K562 (cell line): ENCODE data around the gene BEST3. TPM values are rescaled to one million over a fixed set of nuclear protein-coding genes. Genes with fewer than 3 reads are reported as not detected.

Experiments
- ATAC-seq: fragments of 200-7000 bp; cut with Tn5 transposase; 3 replicates; pipeline ENCODE4 v1.9.1; 2020; ENCODE audit warnings: moderate library complexity
- BruUV-seq: library from RNA; stranded (reverse); fragments of 400-500 nt; replicated peaks from 2 replicates; lab custom pipeline; 2021; lab: Mats Ljungman, UMichigan
- CTCF ChIA-PET: fragments of 300-600 bp; formaldehyde crosslinking; extraction: SDS; loops from one replicate; lab custom pipeline; 2021; ENCODE audit warnings: low intra/inter-chr PET ratio; lab: Yijun Ruan, JAX
- POLR2A ChIA-PET: fragments of 300-600, 350-650 bp; sonication (Branson Sonifier 250); formaldehyde crosslinking; extraction: SDS; loops from one replicate; lab custom pipeline; 2021; ENCODE audit warnings: antibody characterized with exemption, inconsistent platforms; lab: Yijun Ruan, JAX
- DNase-seq, 4 experiments: peaks; one replicate each; pipeline versions ENCODE4 v3.0.0 to v3.0.0-alpha.2; 2011 to 2018; ENCODE audit warnings: low spot score in 3 of 4, mixed read lengths in 3 of 4; ENCODE audit errors: extremely low read depth in 1 of 4
- FAIRE-seq: peaks from 2 replicates; lab custom pipeline; 2011; peaks lifted over from hg19 to GRCh38; lab: Jason Lieb, UNC
- H2AFZ ChIP-seq: 2 replicates; pipeline ENCODE4 v1.6.0; 2011; ENCODE audit warnings: low read depth, low read length, control low read depth, inconsistent platforms
- H3K27ac ChIP-seq: fragments of 200-600 bp; 3 replicates; pipeline ENCODE4 v1.8.0; 2011; ENCODE audit warnings: low read depth, mild to moderate bottlenecking, control low read depth, inconsistent platforms, low read length, moderate library complexity, mixed read lengths; ENCODE audit errors: extremely low read depth
- H3K27me3 ChIP-seq, 2 experiments: fragments of 300-600 bp in 1 of 2; 2 replicates in 1 of 2; 3 replicates in 1 of 2; pipeline versions ENCODE4 v1.6.0 to v1.8.0; 2011; ENCODE audit warnings: inconsistent platforms in 2 of 2, low read length in 2 of 2, mild to moderate bottlenecking in 1 of 2, mixed read lengths in 1 of 2, moderate library complexity in 1 of 2; ENCODE audit not compliant: control insufficient read depth in 2 of 2, insufficient read depth in 2 of 2
- H3K36me3 ChIP-seq: fragments of 300-600 bp; 3 replicates; pipeline ENCODE4 v1.8.0; 2011; ENCODE audit warnings: mild to moderate bottlenecking, low read length, inconsistent platforms; ENCODE audit not compliant: control insufficient read depth, insufficient read depth
- H3K4me1 ChIP-seq, 2 experiments: fragments of 200-600 bp in 1 of 2; replicated peaks in 1 of 2; 2 replicates in 1 of 2; 3 replicates in 1 of 2; pipeline versions ENCODE4 v1.5.1 to v1.8.0; 2011; ENCODE audit warnings: inconsistent platforms in 2 of 2, low read length in 2 of 2, mild to moderate bottlenecking in 1 of 2, mixed read lengths in 1 of 2, moderate library complexity in 1 of 2; ENCODE audit not compliant: control insufficient read depth in 2 of 2, insufficient read depth in 2 of 2
- H3K4me2 ChIP-seq: 2 replicates; pipeline ENCODE4 v1.6.1; 2011; ENCODE audit warnings: low read length, control low read depth, inconsistent platforms, mixed read lengths; ENCODE audit not compliant: insufficient read depth
- H3K4me3 ChIP-seq: fragments of 200-600 bp; sonication (generic), shearing (Covaris generic); 2 replicates; pipeline ENCODE4 v1.5.1; 2016; ENCODE audit warnings: control low read depth, inconsistent platforms
- H3K79me2 ChIP-seq: fragments of 200-600 bp; 3 replicates; pipeline ENCODE4 v1.8.0; 2011; ENCODE audit warnings: low read length, inconsistent platforms; ENCODE audit not compliant: control insufficient read depth, insufficient read depth
- H3K9ac ChIP-seq, 2 experiments: 2 replicates each; pipeline versions ENCODE4 v1.6.0 to v1.6.1; 2011; ENCODE audit warnings: low read depth in 2 of 2, low read length in 2 of 2, control low read depth in 1 of 2, inconsistent platforms in 1 of 2, mild to moderate bottlenecking in 1 of 2, mixed read lengths in 1 of 2; ENCODE audit not compliant: insufficient read depth in 1 of 2
- H3K9me1 ChIP-seq: one replicate; pipeline ENCODE4 v1.6.0; 2011; ENCODE audit warnings: inconsistent platforms, mild to moderate bottlenecking, low read length, moderate library complexity; ENCODE audit not compliant: control insufficient read depth, insufficient read depth
- H3K9me3 ChIP-seq: replicated peaks from 2 replicates; pipeline ENCODE4 v1.5.1; 2011; ENCODE audit warnings: low read depth, low read length, inconsistent platforms; ENCODE audit not compliant: control insufficient read depth, insufficient read depth
- H4K20me1 ChIP-seq: replicated peaks from 2 replicates; pipeline ENCODE4 v1.6.1; 2011; ENCODE audit warnings: low read length, inconsistent platforms, mixed read lengths; ENCODE audit not compliant: control insufficient read depth, insufficient read depth
- BHLHE40 ChIP-seq: IDR thresholded peaks from 2 replicates; pipeline ENCODE4 v1.6.1; 2011; ENCODE audit warnings: low read length, improper control_type of control experiment
- HDAC6 ChIP-seq: IDR thresholded peaks from 2 replicates; pipeline ENCODE4 v1.6.1; 2012; ENCODE audit warnings: low read depth, mild to moderate bottlenecking, control low read depth, inconsistent platforms, low read length, moderate library complexity
- POLR2AphosphoS2 ChIP-seq: IDR thresholded peaks from 2 replicates; pipeline ENCODE4 v1.6.1; 2012; ENCODE audit warnings: low read length, improper control_type of control experiment
- SLC30A9 ChIP-seq: fragments of 250-450 bp; sonication (Bioruptor Pico); IDR thresholded peaks from 2 replicates; pipeline ENCODE4 v1.8.0; 2022; ENCODE audit warnings: mild to moderate bottlenecking, moderate library complexity
- ZNF174 ChIP-seq: fragments of 250-450 bp; sonication (Bioruptor Pico); IDR thresholded peaks from 2 replicates; pipeline ENCODE4 v1.4.0; 2020; ENCODE audit warnings: mild to moderate bottlenecking
- ZNF3 ChIP-seq: fragments of 250-450 bp; sonication (Bioruptor Pico); IDR thresholded peaks from 2 replicates; pipeline ENCODE4 v1.5.0; 2021; ENCODE audit warnings: mild to moderate bottlenecking, moderate library complexity
- WGBS: fragments of 100-300 bp; shearing (Covaris generic); methylation state at CpG from one replicate; pipeline ENCODE4 v1.1.6; 2016; ENCODE audit warnings: low coverage, mixed read lengths; ENCODE audit not compliant: insufficient coverage; ENCODE audit errors: missing lambda C conversion rate; 5-methylcytosine and 5-hydroxymethylcytosine counted together
- in situ Hi-C: fragments of 300-500 bp; cut with MboI; formaldehyde crosslinking; loops from 4 replicates; pipeline ENCODE4 v1.15.0; 2018; ENCODE audit warnings: inconsistent platforms, mixed read lengths
- intact Hi-C: fragments of 100-400 bp; cut with micrococcal nuclease; formaldehyde crosslinking; loops from 2 replicates; pipeline ENCODE4 v1.14.2; 2022
- polyA plus RNA-seq, 8 experiments: library from polyadenylated mRNA; depleted of rRNA in 4 of 8; stranded (reverse) in 5 of 8; unstranded in 3 of 8; fragments of >200 nt; fragmentation: Nextera tagmentation in 2 of 8; fragmentation: Illumina TruSeq in 1 of 8; extraction: Ambion mirVana in 2 of 8; extraction: Trizol in 1 of 8; gene quantifications; 2 replicates each; pipeline versions ENCODE4 v1.2.1 to v1.2.3, GENCODE V29; 2011 to 2014; ENCODE audit warnings: inconsistent platforms in 1 of 8, missing spikeins in 1 of 8
- total RNA-seq, 7 experiments: library from RNA; depleted of rRNA in 6 of 7; stranded (reverse); fragments of >200 nt in 6 of 7; fragmentation: Illumina TruSeq in 2 of 7; extraction: Trizol in 2 of 7; gene quantifications; 2 replicates each; pipeline versions ENCODE4 v1.2.1 to v1.2.3, GENCODE V29; 2011 to 2021; ENCODE audit warnings: low replicate concordance in 1 of 7
- TF ChIP-seq, protein P1 (sequence below): fragments of 150-350 bp; conservative IDR thresholded peaks from 2 replicates; pipeline ENCODE4 v1.6.1; 2014; ENCODE audit warnings: low read length
- TF ChIP-seq, protein P2 (sequence below): fragments of 450-650 bp; IDR thresholded peaks from 2 replicates; pipeline ENCODE4 v1.6.1; 2016; ENCODE audit warnings: borderline replicate concordance
- TF ChIP-seq, protein P3 (sequence below): fragments of 250-450 bp; sonication (Bioruptor Pico); IDR thresholded peaks from 2 replicates; pipeline ENCODE4 v1.5.0; 2020; ENCODE audit warnings: mild to moderate bottlenecking, borderline replicate concordance
- TF ChIP-seq, protein P4 (sequence below): fragments of 450-650 bp; formaldehyde crosslinking; IDR thresholded peaks from 2 replicates; pipeline ENCODE4 v1.4.0; 2022; ENCODE audit warnings: mild to moderate bottlenecking, moderate library complexity
- TF ChIP-seq, protein P5 (sequence below): fragments of 250-450 bp; sonication (Bioruptor Pico); IDR thresholded peaks from 2 replicates; pipeline ENCODE4 v1.9.0; 2021; ENCODE audit warnings: mild to moderate bottlenecking, inconsistent platforms

BEST3 gene
- total and polyA plus RNA-seq, 9 of the 15 experiments (the other 6 are each of a cell fraction or from before 2014, with no cell fraction given), result 0.15 TPM; not detected in 8

DNA sequence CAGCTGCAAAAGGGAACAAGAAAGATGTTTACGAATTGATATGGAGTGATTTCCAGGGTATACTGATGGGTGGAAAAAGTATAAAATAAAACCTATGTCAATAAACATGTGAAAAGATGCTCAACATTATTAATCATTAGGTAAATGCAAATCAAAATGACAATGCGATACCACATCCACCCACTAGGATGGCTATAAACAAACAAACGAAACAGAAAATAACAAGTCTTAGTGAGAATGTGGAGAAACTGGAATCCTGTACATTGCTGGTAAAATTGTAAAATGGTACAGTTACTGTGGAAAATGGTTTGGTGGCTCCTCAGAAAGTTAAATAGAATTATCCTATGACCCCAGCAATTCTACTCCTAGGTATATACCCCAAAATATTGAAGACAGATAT is 9.5 kb upstream of the BEST3 start:
- Histone ChIP-seq H3K27me3 (no peaks in the 10 kb centered on the region; a peak in 3 of 5 replicates), H3K9me3 (no peaks in the 10 kb centered on the region; the same call in 1 of the 2 replicates), H3K9me1 (no peaks in the 10 kb centered on the region), H3K4me1 (no peaks in the 10 kb centered on the region), H3K36me3 (no peaks in the 10 kb centered on the region), H2AFZ (no peak overlapping the region), H3K4me2 (no peak overlapping the region), H3K27ac (no peak overlapping the region), H3K4me3 (no peak overlapping the region), H4K20me1 (no peaks in the 10 kb centered on the region), H3K9ac (no peak overlapping the region), H3K79me2 (no peaks in the 10 kb centered on the region)
- no peak for ATAC-seq
- 17% methylated on average over 3 of the region's 3 CpGs for WGBS
- in situ Hi-C loops, result no loop called here
- POLR2A ChIA-PET, result no interaction called here
- CTCF ChIA-PET, result no interaction called here
- FAIRE-seq, result no peak
- BruUV-seq, result no TSS peak
- intact Hi-C loops, result no loop called here
- no peak for DNase-seq
- TF ChIP-seq, protein P1, sequence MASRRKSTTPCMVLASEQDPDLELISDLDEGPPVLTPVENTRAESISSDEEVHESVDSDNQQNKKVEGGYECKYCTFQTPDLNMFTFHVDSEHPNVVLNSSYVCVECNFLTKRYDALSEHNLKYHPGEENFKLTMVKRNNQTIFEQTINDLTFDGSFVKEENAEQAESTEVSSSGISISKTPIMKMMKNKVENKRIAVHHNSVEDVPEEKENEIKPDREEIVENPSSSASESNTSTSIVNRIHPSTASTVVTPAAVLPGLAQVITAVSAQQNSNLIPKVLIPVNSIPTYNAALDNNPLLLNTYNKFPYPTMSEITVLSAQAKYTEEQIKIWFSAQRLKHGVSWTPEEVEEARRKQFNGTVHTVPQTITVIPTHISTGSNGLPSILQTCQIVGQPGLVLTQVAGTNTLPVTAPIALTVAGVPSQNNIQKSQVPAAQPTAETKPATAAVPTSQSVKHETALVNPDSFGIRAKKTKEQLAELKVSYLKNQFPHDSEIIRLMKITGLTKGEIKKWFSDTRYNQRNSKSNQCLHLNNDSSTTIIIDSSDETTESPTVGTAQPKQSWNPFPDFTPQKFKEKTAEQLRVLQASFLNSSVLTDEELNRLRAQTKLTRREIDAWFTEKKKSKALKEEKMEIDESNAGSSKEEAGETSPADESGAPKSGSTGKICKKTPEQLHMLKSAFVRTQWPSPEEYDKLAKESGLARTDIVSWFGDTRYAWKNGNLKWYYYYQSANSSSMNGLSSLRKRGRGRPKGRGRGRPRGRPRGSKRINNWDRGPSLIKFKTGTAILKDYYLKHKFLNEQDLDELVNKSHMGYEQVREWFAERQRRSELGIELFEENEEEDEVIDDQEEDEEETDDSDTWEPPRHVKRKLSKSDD, result no peak
- TF ChIP-seq, protein P2, sequence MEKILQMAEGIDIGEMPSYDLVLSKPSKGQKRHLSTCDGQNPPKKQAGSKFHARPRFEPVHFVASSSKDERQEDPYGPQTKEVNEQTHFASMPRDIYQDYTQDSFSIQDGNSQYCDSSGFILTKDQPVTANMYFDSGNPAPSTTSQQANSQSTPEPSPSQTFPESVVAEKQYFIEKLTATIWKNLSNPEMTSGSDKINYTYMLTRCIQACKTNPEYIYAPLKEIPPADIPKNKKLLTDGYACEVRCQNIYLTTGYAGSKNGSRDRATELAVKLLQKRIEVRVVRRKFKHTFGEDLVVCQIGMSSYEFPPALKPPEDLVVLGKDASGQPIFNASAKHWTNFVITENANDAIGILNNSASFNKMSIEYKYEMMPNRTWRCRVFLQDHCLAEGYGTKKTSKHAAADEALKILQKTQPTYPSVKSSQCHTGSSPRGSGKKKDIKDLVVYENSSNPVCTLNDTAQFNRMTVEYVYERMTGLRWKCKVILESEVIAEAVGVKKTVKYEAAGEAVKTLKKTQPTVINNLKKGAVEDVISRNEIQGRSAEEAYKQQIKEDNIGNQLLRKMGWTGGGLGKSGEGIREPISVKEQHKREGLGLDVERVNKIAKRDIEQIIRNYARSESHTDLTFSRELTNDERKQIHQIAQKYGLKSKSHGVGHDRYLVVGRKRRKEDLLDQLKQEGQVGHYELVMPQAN, result no peak
- no peak for TF ChIP-seq ZNF174
- TF ChIP-seq, protein P3, sequence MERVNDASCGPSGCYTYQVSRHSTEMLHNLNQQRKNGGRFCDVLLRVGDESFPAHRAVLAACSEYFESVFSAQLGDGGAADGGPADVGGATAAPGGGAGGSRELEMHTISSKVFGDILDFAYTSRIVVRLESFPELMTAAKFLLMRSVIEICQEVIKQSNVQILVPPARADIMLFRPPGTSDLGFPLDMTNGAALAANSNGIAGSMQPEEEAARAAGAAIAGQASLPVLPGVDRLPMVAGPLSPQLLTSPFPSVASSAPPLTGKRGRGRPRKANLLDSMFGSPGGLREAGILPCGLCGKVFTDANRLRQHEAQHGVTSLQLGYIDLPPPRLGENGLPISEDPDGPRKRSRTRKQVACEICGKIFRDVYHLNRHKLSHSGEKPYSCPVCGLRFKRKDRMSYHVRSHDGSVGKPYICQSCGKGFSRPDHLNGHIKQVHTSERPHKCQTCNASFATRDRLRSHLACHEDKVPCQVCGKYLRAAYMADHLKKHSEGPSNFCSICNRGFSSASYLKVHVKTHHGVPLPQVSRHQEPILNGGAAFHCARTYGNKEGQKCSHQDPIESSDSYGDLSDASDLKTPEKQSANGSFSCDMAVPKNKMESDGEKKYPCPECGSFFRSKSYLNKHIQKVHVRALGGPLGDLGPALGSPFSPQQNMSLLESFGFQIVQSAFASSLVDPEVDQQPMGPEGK (CRISPR knock-in tag), result no peak
- no peak for TF ChIP-seq HDAC6
- no peak for TF ChIP-seq POLR2AphosphoS2
- TF ChIP-seq SLC30A9 (CRISPR knock-in tag), result no peak
- no peak for TF ChIP-seq BHLHE40
- no peak for TF ChIP-seq ZNF3
- TF ChIP-seq, protein P4, sequence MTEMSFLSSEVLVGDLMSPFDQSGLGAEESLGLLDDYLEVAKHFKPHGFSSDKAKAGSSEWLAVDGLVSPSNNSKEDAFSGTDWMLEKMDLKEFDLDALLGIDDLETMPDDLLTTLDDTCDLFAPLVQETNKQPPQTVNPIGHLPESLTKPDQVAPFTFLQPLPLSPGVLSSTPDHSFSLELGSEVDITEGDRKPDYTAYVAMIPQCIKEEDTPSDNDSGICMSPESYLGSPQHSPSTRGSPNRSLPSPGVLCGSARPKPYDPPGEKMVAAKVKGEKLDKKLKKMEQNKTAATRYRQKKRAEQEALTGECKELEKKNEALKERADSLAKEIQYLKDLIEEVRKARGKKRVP (CRISPR knock-in tag), result no peak
- TF ChIP-seq, protein P5, sequence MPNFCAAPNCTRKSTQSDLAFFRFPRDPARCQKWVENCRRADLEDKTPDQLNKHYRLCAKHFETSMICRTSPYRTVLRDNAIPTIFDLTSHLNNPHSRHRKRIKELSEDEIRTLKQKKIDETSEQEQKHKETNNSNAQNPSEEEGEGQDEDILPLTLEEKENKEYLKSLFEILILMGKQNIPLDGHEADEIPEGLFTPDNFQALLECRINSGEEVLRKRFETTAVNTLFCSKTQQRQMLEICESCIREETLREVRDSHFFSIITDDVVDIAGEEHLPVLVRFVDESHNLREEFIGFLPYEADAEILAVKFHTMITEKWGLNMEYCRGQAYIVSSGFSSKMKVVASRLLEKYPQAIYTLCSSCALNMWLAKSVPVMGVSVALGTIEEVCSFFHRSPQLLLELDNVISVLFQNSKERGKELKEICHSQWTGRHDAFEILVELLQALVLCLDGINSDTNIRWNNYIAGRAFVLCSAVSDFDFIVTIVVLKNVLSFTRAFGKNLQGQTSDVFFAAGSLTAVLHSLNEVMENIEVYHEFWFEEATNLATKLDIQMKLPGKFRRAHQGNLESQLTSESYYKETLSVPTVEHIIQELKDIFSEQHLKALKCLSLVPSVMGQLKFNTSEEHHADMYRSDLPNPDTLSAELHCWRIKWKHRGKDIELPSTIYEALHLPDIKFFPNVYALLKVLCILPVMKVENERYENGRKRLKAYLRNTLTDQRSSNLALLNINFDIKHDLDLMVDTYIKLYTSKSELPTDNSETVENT, result no peak
